Neuron (in vitro differentiated cells): Measurements from ENCODE around the gene IL20RB.
A peak's percentile ranks its signal among the peaks of the same experiment; 100 is the strongest.

Source experiments
- H2AFZ ChIP-seq: one replicate; pipeline ENCODE4 v1.6.1; 2013; ENCODE audit warnings: low read depth, mild to moderate bottlenecking, inconsistent platforms, low read length, moderate library complexity
- H3K27me3 ChIP-seq: one replicate; pipeline ENCODE4 v1.6.1; 2013; ENCODE audit warnings: low read length; ENCODE audit not compliant: insufficient read depth
- H3K36me3 ChIP-seq: one replicate; pipeline ENCODE4 v1.6.1; 2013; ENCODE audit warnings: low read length; ENCODE audit not compliant: insufficient read depth
- H3K4me1 ChIP-seq: one replicate; pipeline ENCODE4 v1.6.1; 2013; ENCODE audit warnings: low read length; ENCODE audit not compliant: insufficient read depth
- H3K4me3 ChIP-seq: 2 replicates; pipeline ENCODE4 v1.5.1; 2013; ENCODE audit warnings: mild to moderate bottlenecking, low read length, moderate library complexity
- H3K9me3 ChIP-seq: one replicate; pipeline ENCODE4 v1.6.1; 2013; ENCODE audit warnings: low read length

IL20RB gene

GRCh38 chr3:137039570-137039969 is 81.8 kb downstream of the IL20RB start:
- Histone ChIP-seq H3K27me3 (no peaks in the 10 kb centered on the region), H3K36me3 (no peaks in the 10 kb centered on the region), H3K4me3 (no peak overlapping the region), H3K4me1 (peaks cover 25% of the 10 kb centered on the region), H2AFZ (no peak overlapping the region), H3K9me3 (no peaks in the 10 kb centered on the region)

- Histone ChIP-seq H3K4me3 (no peak overlapping the region), H2AFZ (peak overlapping the region; percentile 29), H3K36me3 (no peaks in the 10 kb centered on the region), H3K9me3 (no peaks in the 10 kb centered on the region), H3K27me3 (no peaks in the 10 kb centered on the region), H3K4me1 (peaks cover 29% of the 10 kb centered on the region)
Measured at GRCh38 chr3:137041251-137041650, 83.5 kb downstream of the IL20RB start.

GRCh38 chr3:137041686-137042085 is 83.9 kb downstream of the IL20RB start:
- H2AFZ ChIP-seq: peak overlapping the region; percentile 29
- no peaks in the 10 kb centered on the region for H3K36me3 ChIP-seq
- peaks cover 30% of the 10 kb centered on the region for H3K4me1 ChIP-seq
- no peaks in the 10 kb centered on the region for H3K27me3 ChIP-seq
- no peak overlapping the region for H3K4me3 ChIP-seq
- H3K9me3 ChIP-seq: no peaks in the 10 kb centered on the region

GRCh38 chr3:137046747-137047146 is 89.0 kb downstream of the IL20RB start:
- peak overlapping the region; percentile 21 for H2AFZ ChIP-seq

GRCh38 chr3:137047240-137047639 is 89.5 kb downstream of the IL20RB start:
- H2AFZ ChIP-seq: peak overlapping the region; percentile 21
- peaks cover 20% of the 10 kb centered on the region for H3K4me1 ChIP-seq
- H3K27me3 ChIP-seq: no peaks in the 10 kb centered on the region
- H3K9me3 ChIP-seq: no peaks in the 10 kb centered on the region
- no peaks in the 10 kb centered on the region for H3K36me3 ChIP-seq
- no peak overlapping the region for H3K4me3 ChIP-seq

More at GRCh38 chr3:137046747-137047146, 89.0 kb downstream of the IL20RB start:
- no peaks in the 10 kb centered on the region for H3K9me3 ChIP-seq
- no peaks in the 10 kb centered on the region for H3K27me3 ChIP-seq
- peaks cover 25% of the 10 kb centered on the region for H3K4me1 ChIP-seq
- H3K36me3 ChIP-seq: no peaks in the 10 kb centered on the region
- no peak overlapping the region for H3K4me3 ChIP-seq

- Histone ChIP-seq H3K4me3 (no peak overlapping the region), H2AFZ (no peak overlapping the region), H3K36me3 (no peaks in the 10 kb centered on the region), H3K27me3 (no peaks in the 10 kb centered on the region), H3K4me1 (peaks cover 13% of the 10 kb centered on the region), H3K9me3 (no peaks in the 10 kb centered on the region)
Measured at GRCh38 chr3:137050281-137050680, 92.5 kb downstream of the IL20RB start.

- H3K9me3 ChIP-seq: no peaks in the 10 kb centered on the region
- H3K4me3 ChIP-seq: no peak overlapping the region
- H3K4me1 ChIP-seq: peaks cover 5% of the 10 kb centered on the region
- no peaks in the 10 kb centered on the region for H3K27me3 ChIP-seq
- H3K36me3 ChIP-seq: no peaks in the 10 kb centered on the region
- H2AFZ ChIP-seq: no peak overlapping the region
Measured at GRCh38 chr3:137052298-137052697, 94.5 kb downstream of the IL20RB start.
